ENCODE data around the gene CYB5RL. TPM values are rescaled to one million over a fixed set of nuclear protein-coding genes. Genes with fewer than 3 reads are reported as not detected.

CYB5RL gene
- total RNA-seq, 3 donors from 2014 or later, result 6.9 to 9.1 (median 7.7) TPM

GRCh38 chr1:54153535-54154439 is 46.0 kb downstream of the CYB5RL start:
- H3K36me3 ChIP-seq (ENCODE audit: low read depth), result no peaks in the 10 kb centered on the region
- DNase-seq (peak in 2 of 3 donors; percentile 46 to 57), ATAC-seq (peak; percentile 87)
- H3K4me1 ChIP-seq (ENCODE audit: low read depth), result peaks cover 8% of the 10 kb centered on the region
- H3K4me3 ChIP-seq, result no peak overlapping the region
- intact Hi-C loops (cut with DNase I, micrococcal nuclease), result no loop called here
- TF ChIP-seq CTCF (IDR thresholded peaks at IDR 0.05), result no peak
- no peaks in the 10 kb centered on the region for H3K9me3 ChIP-seq

- intact Hi-C loops (cut with DNase I, micrococcal nuclease), result no loop called here
- peaks cover 8% of the 10 kb centered on the region for H3K4me1 ChIP-seq (ENCODE audit: low read depth)
These were observed 47.1 kb downstream of the CYB5RL start, which contains the start of gene CDCP2 for GRCh38 chr1:54152696-54153095. TSS of gene CDCP2 (minus strand) at chr1:54153000. CDS start at chr1:54152922, 78 bp downstream.

GRCh38 chr1:54151013-54151412 is 48.8 kb downstream of the CYB5RL start:
- peaks cover 8% of the 10 kb centered on the region for H3K4me1 ChIP-seq (ENCODE audit: low read depth)
- H3K36me3 ChIP-seq (ENCODE audit: low read depth), result no peaks in the 10 kb centered on the region
- no peak overlapping the region for H3K4me3 ChIP-seq
- intact Hi-C loops (cut with DNase I, micrococcal nuclease), result no loop called here
- no peak for TF ChIP-seq CTCF (IDR thresholded peaks at IDR 0.05)
- no peak for DNase-seq
- ATAC-seq, result no peak
- no peaks in the 10 kb centered on the region for H3K9me3 ChIP-seq

More at GRCh38 chr1:54152696-54153095, 47.1 kb downstream of the CYB5RL start, which contains the start of gene CDCP2:
- no peak for DNase-seq
- no peaks in the 10 kb centered on the region for H3K9me3 ChIP-seq
- ATAC-seq, result no peak
- no peaks in the 10 kb centered on the region for H3K36me3 ChIP-seq (ENCODE audit: low read depth)
- no peak for TF ChIP-seq CTCF (IDR thresholded peaks at IDR 0.05)
- H3K4me3 ChIP-seq, result no peak within 1 kb of the TSS

Other genes starting within 250 kb of the CYB5RL start
- gene LDLRAD1, start 181.8 kb downstream of the CYB5RL start, total RNA-seq, result under 1 TPM in 1 of 3 donors, not detected in 2; 0.39 TPM
- gene TMEM59, start 146.8 kb downstream of the CYB5RL start, total RNA-seq, result 1,000 to 10,000 TPM in 1 of 3 donors, 100 to 1,000 TPM in 2; 557 to 1,169 (median 749) TPM
- gene TCEANC2, start 146.4 kb downstream of the CYB5RL start, total RNA-seq, result 1 to 10 TPM; 4.5 to 8.6 (median 6.0) TPM
- under 1 TPM in 2 of 3 donors, not detected in 1; 0.09 to 0.26 TPM for gene CDCP2, start 47.0 kb downstream of the CYB5RL start, total RNA-seq
- gene MRPL37, start 137 bp upstream of the CYB5RL start, total RNA-seq, result 10 to 100 TPM; 46.5 to 84.7 (median 58.8) TPM
- gene SSBP3, start 206.4 kb upstream of the CYB5RL start, total RNA-seq, result 10 to 100 TPM; 77.8 to 85.1 (median 82.0) TPM